Gastroesophageal sphincter (tissue), 4 donors: ENCODE results near the gene ANKRD55. TPM values are rescaled to one million over a fixed set of nuclear protein-coding genes. Genes with fewer than 3 reads are reported as not detected.
"Not testable (repeated sequence)": the region's sequence is repeated elsewhere in the genome, so short reads cannot be mapped to it uniquely, and the experiment has no call there.

Experiments
- ATAC-seq: fragments of 150-250 bp; one replicate; pipeline ENCODE4 v1.9.1; 2016; ENCODE audit warnings: mild to moderate bottlenecking, moderate library complexity
- H3K27ac ChIP-seq, 4 donors: fragments of 200-600 bp; sonication (generic) in 3 of 4; 1 replicate in 3 of 4; 2 replicates in 1 of 4; pipeline ENCODE4 v1.5.1; 2016 to 2019
- H3K27me3 ChIP-seq: fragments of 200-600 bp; sonication (generic); one replicate; pipeline ENCODE4 v1.5.1; 2019
- H3K36me3 ChIP-seq, 2 donors: fragments of 200-600 bp; sonication (generic); one replicate each; pipeline ENCODE4 v1.5.1; 2019; ENCODE audit warnings: control low read depth in 1 of 2
- H3K4me1 ChIP-seq, 3 donors: fragments of 200-600 bp; sonication (generic); 1 replicate in 2 of 3; 2 replicates in 1 of 3; pipeline ENCODE4 v1.5.1; 2016 to 2019; ENCODE audit warnings: control low read depth in 2 of 3
- H3K4me3 ChIP-seq, 2 donors: fragments of 200-600 bp; sonication (generic); one replicate each; pipeline ENCODE4 v1.5.1; 2019; ENCODE audit warnings: mild to moderate bottlenecking in 1 of 2, moderate library complexity in 1 of 2
- H3K9me3 ChIP-seq, 3 donors: fragments of 200-600 bp; sonication (generic); one replicate each; pipeline ENCODE4 v1.5.1; 2017 to 2019; ENCODE audit warnings: control low read depth in 2 of 3
- CTCF ChIP-seq, 4 experiments: fragments of 200-600 bp in 2 of 4; fragments of 450-650 bp in 2 of 4; sonication (generic) in 1 of 4; IDR thresholded peaks; one replicate each; pipeline ENCODE4 v1.5.1; 2017 to 2019; ENCODE audit warnings: antibody characterized with exemption in 4 of 4, mild to moderate bottlenecking in 2 of 4, moderate library complexity in 2 of 4
- EP300 ChIP-seq: sonication (generic); formaldehyde crosslinking; IDR thresholded peaks from one replicate; pipeline ENCODE4 v1.6.1; 2017; ENCODE audit warnings: antibody characterized with exemption, mild to moderate bottlenecking
- POLR2A ChIP-seq, 2 donors: fragments of 450-650 bp; IDR thresholded peaks; one replicate each; pipeline ENCODE4 v1.6.1; 2017; ENCODE audit warnings: antibody characterized with exemption in 2 of 2, mild to moderate bottlenecking in 2 of 2, moderate library complexity in 1 of 2
- POLR2AphosphoS5 ChIP-seq: sonication (generic); formaldehyde crosslinking; IDR thresholded peaks from one replicate; pipeline ENCODE4 v1.6.1; 2017; ENCODE audit warnings: antibody characterized with exemption
- WGBS, 2 donors: methylation state at CpG; one replicate each; pipeline ENCODE4 v1.1.5; 2018; ENCODE audit warnings: low coverage in 1 of 2; 5-methylcytosine and 5-hydroxymethylcytosine counted together
- total RNA-seq, 4 donors: library from RNA; depleted of rRNA; stranded (reverse); fragments of >200 nt; gene quantifications; one replicate each; pipeline ENCODE4 v1.1.0, GENCODE V29; 2016

The ANKRD55 gene
- total RNA-seq, 4 donors from 2014 or later, result 0.27 TPM; not detected in 3

- ATAC-seq, result no peak
- H3K27me3 ChIP-seq, result no peaks in the 10 kb centered on the region
- TF ChIP-seq EP300, result no peak
- TF ChIP-seq CTCF (IDR thresholded peaks at IDR 0.05), result no peak
- TF ChIP-seq POLR2AphosphoS5, result no peak
- no peak for TF ChIP-seq POLR2A (IDR thresholded peaks at IDR 0.05)
- H3K4me3 ChIP-seq, result no peak overlapping the region
- no peaks in the 10 kb centered on the region for H3K9me3 ChIP-seq
- H3K4me1 ChIP-seq, result peaks cover 0 to 6% (median 0%) of the 10 kb centered on the region in 3 donors
- WGBS, 2 donors, result 61 to 69% methylated on average over 4 to 6 of the region's 6 CpGs
- no peak overlapping the region for H3K27ac ChIP-seq
- no peaks in the 10 kb centered on the region for H3K36me3 ChIP-seq
Observed at GRCh38 chr5:56105511-56106291, 127.4 kb downstream of the ANKRD55 start.

- Histone ChIP-seq H3K4me1 (peaks cover 0 to 14% (median 3%) of the 10 kb centered on the region in 3 donors), H3K4me3 (no peak overlapping the region), H3K27ac (no peak overlapping the region), H3K9me3 (no peaks in the 10 kb centered on the region), H3K27me3 (no peaks in the 10 kb centered on the region), H3K36me3 (no peaks in the 10 kb centered on the region)
- ATAC-seq, result no peak
- TF ChIP-seq CTCF (IDR thresholded peaks at IDR 0.05) (no peak), EP300 (no peak), POLR2A (IDR thresholded peaks at IDR 0.05) (no peak)
- WGBS, 2 donors, result 36 to 60% methylated on average over 1 of the region's 1 CpG
Observed at GRCh38 chr5:56102889-56103288, 130.2 kb downstream of the ANKRD55 start.

- H3K4me3 ChIP-seq, H3K27ac ChIP-seq, H3K27me3 ChIP-seq, H3K9me3 ChIP-seq, H3K36me3 ChIP-seq, ATAC-seq: not testable (repeated sequence)
- peaks cover 0 to 14% (median 3%) of the 10 kb centered on the region in 3 donors for H3K4me1 ChIP-seq
- WGBS, 2 donors, result 89 to 92% methylated on average over 9 of the region's 9 CpGs
Observed at GRCh38 chr5:56102207-56102606, 130.9 kb downstream of the ANKRD55 start.

GRCh38 chr5:56101180-56101579, 131.9 kb downstream of the ANKRD55 start:
- Histone ChIP-seq H3K27ac (no peak overlapping the region), H3K4me3 (no peak overlapping the region), H3K9me3 (no peaks in the 10 kb centered on the region), H3K36me3 (no peaks in the 10 kb centered on the region), H3K27me3 (no peaks in the 10 kb centered on the region), H3K4me1 (peaks cover 0 to 14% (median 3%) of the 10 kb centered on the region in 3 donors)
- no peak for ATAC-seq
- WGBS, 2 donors, result 87 to 100% methylated on average over 1 to 3 of the region's 3 CpGs
- no peak for TF ChIP-seq EP300
- TF ChIP-seq CTCF (IDR thresholded peaks at IDR 0.05), result no peak
- no peak for TF ChIP-seq POLR2AphosphoS5
- no peak for TF ChIP-seq POLR2A (IDR thresholded peaks at IDR 0.05)

GRCh38 chr5:56100439-56101176, 132.5 kb downstream of the ANKRD55 start:
- TF ChIP-seq CTCF (IDR thresholded peaks at IDR 0.05) (no peak), EP300 (no peak), POLR2A (IDR thresholded peaks at IDR 0.05) (no peak), POLR2AphosphoS5 (no peak)
- H3K4me1 ChIP-seq, result peaks cover 0 to 14% (median 3%) of the 10 kb centered on the region in 3 donors
- H3K27me3 ChIP-seq, result no peaks in the 10 kb centered on the region
- 76 to 89% methylated on average over 3 of the region's 3 CpGs for WGBS, 2 donors
- H3K36me3 ChIP-seq, result no peaks in the 10 kb centered on the region
- no peak overlapping the region for H3K4me3 ChIP-seq
- H3K27ac ChIP-seq, result no peak overlapping the region
- H3K9me3 ChIP-seq, result no peaks in the 10 kb centered on the region
- no peak for ATAC-seq
